ENCODE measurements around the gene GPR139. TPM values are rescaled to one million over a fixed set of nuclear protein-coding genes. Genes with fewer than 3 reads are reported as not detected.

Gene GPR139
- total and polyA plus RNA-seq, 2 donors (not counting 1 experiment from before 2014, with no cell fraction given), result not detected

- POLR2A ChIA-PET, result no interaction called here
- Mint-ChIP-seq H3K9me3 (ENCODE audit: insufficient read depth) (no peaks in the 10 kb centered on the region), H3K4me3 (no peak overlapping the region), H3K27ac (no peak overlapping the region), H3K4me1 (no peaks in the 10 kb centered on the region), H3K27me3 (no peaks in the 10 kb centered on the region)
- CTCF ChIA-PET, result no interaction called here
- Histone ChIP-seq H2AFZ (ENCODE audit: insufficient read depth, low read depth, low read length, poor library complexity, severe bottlenecking) (no peak overlapping the region), H3K9ac (ENCODE audit: low read length) (no peak overlapping the region), H3K4me2 (replicated peaks; ENCODE audit: low read depth, low read length, poor library complexity, severe bottlenecking) (no peak overlapping the region), H3K27me3 (replicated peaks in 1 of 4; ENCODE audit: control extremely low read depth in 1 of 4, control insufficient read depth in 3 of 4, insufficient read depth in 4 of 4, low read length in 3 of 4) (no peaks in the 10 kb centered on the region), H3K27ac (ENCODE audit: low read length in 2 of 2) (no peak overlapping the region), H3K36me3 (replicated peaks in 1 of 2; ENCODE audit: control extremely low read depth in 1 of 2, control insufficient read depth in 1 of 2, extremely low read depth in 1 of 2, insufficient read depth in 2 of 2, low read length in 1 of 2) (no peaks in the 10 kb centered on the region), H4K20me1 (ENCODE audit: control insufficient read depth, insufficient read depth, low read length, poor library complexity, severe bottlenecking) (no peaks in the 10 kb centered on the region), H3K4me1 (ENCODE audit: control insufficient read depth in 2 of 2, insufficient read depth in 2 of 2, low read length in 2 of 2) (no peaks in the 10 kb centered on the region), H3K4me3 (ENCODE audit: control extremely low read depth in 1 of 5, extremely low read depth in 1 of 5, insufficient read depth in 1 of 5, low read depth in 2 of 5, low read length in 4 of 5) (no peak overlapping the region), H3K9me3 (ENCODE audit: control extremely low read depth in 1 of 3, control insufficient read depth in 2 of 3, insufficient read depth in 1 of 3, low read length in 2 of 3) (no peaks in the 10 kb centered on the region), H3K79me2 (ENCODE audit: control insufficient read depth, insufficient read depth, low read length) (no peaks in the 10 kb centered on the region)
- TF ChIP-seq CTCF (IDR thresholded peaks at IDR 0.05) (no peak), EZH2 (IDR thresholded peaks at IDR 0.05; ENCODE audit: borderline replicate concordance, insufficient read depth, low read depth, low read length, poor library complexity, severe bottlenecking) (no peak)
- DNase-seq (no peak), ATAC-seq (ENCODE audit: low read depth) (no peak)
- 77% methylated on average over 4 of the region's 7 CpGs for WGBS (ENCODE audit: insufficient coverage)
- intact Hi-C loops (cut with micrococcal nuclease), result no loop called here
These were observed 22.5 kb downstream of the GPR139 start for GRCh38 chr16:20051147-20051546.

GRCh38 chr16:20049831-20050230 is 23.9 kb downstream of the GPR139 start:
- H3K4me1 Mint-ChIP-seq, result no peaks in the 10 kb centered on the region
- Histone ChIP-seq H3K36me3 (replicated peaks in 1 of 2; ENCODE audit: control extremely low read depth in 1 of 2, control insufficient read depth in 1 of 2, extremely low read depth in 1 of 2, insufficient read depth in 2 of 2, low read length in 1 of 2) (no peaks in the 10 kb centered on the region), H3K27me3 (replicated peaks in 1 of 4; ENCODE audit: control extremely low read depth in 1 of 4, control insufficient read depth in 3 of 4, insufficient read depth in 4 of 4, low read length in 3 of 4) (no peaks in the 10 kb centered on the region), H2AFZ (ENCODE audit: insufficient read depth, low read depth, low read length, poor library complexity, severe bottlenecking) (no peak overlapping the region), H3K79me2 (ENCODE audit: control insufficient read depth, insufficient read depth, low read length) (no peaks in the 10 kb centered on the region), H3K4me3 (ENCODE audit: control extremely low read depth in 1 of 5, extremely low read depth in 1 of 5, insufficient read depth in 1 of 5, low read depth in 2 of 5, low read length in 4 of 5) (no peak overlapping the region), H3K9ac (ENCODE audit: low read length) (no peak overlapping the region), H3K4me2 (replicated peaks; ENCODE audit: low read depth, low read length, poor library complexity, severe bottlenecking) (no peak overlapping the region), H3K27ac (ENCODE audit: low read length in 2 of 2) (no peak overlapping the region), H4K20me1 (ENCODE audit: control insufficient read depth, insufficient read depth, low read length, poor library complexity, severe bottlenecking) (no peaks in the 10 kb centered on the region), H3K4me1 (ENCODE audit: control insufficient read depth in 2 of 2, insufficient read depth in 2 of 2, low read length in 2 of 2) (no peaks in the 10 kb centered on the region), H3K9me3 (ENCODE audit: control extremely low read depth in 1 of 3, control insufficient read depth in 2 of 3, insufficient read depth in 1 of 3, low read length in 2 of 3) (no peaks in the 10 kb centered on the region)
- POLR2A ChIA-PET, result no interaction called here
- WGBS (ENCODE audit: insufficient coverage), result 63% methylated on average over 1 of the region's 1 CpG
- no peak overlapping the region for H3K27ac Mint-ChIP-seq
- CTCF ChIA-PET, result no interaction called here
- intact Hi-C loops (cut with micrococcal nuclease), result no loop called here
- no peaks in the 10 kb centered on the region for H3K9me3 Mint-ChIP-seq (ENCODE audit: insufficient read depth)
- no peaks in the 10 kb centered on the region for H3K27me3 Mint-ChIP-seq
- ATAC-seq (ENCODE audit: low read depth) (no peak), DNase-seq (no peak)
- H3K4me3 Mint-ChIP-seq, result no peak overlapping the region
- TF ChIP-seq EZH2 (IDR thresholded peaks at IDR 0.05; ENCODE audit: borderline replicate concordance, insufficient read depth, low read depth, low read length, poor library complexity, severe bottlenecking) (no peak), CTCF (IDR thresholded peaks at IDR 0.05) (no peak)

Data from B cell (primary cell).